Measurements from ENCODE around the gene PRKRA.

Gene PRKRA

GRCh38 chr2:178450774-178451525, at the start of gene PRKRA, which contains the start of gene PJVK:
PRKRA (minus strand) TSS chr2:178451175; CDS start chr2:178451030, 145 bp downstream.
PJVK (plus strand) TSS chr2:178451378; CDS start chr2:178453410, 2,032 bp downstream.
- H3K4me1 ChIP-seq (ENCODE audit: control insufficient read depth, insufficient read depth, low read length) = no peaks in the 10 kb centered on the region
- no peaks in the 10 kb centered on the region for H3K9me3 ChIP-seq (ENCODE audit: control insufficient read depth, insufficient read depth, low read length)
- H3K4me3 ChIP-seq (ENCODE audit: low read depth, low read length) = peak within 1 kb of the TSS; percentile 96
- H3K9ac ChIP-seq (ENCODE audit: low read depth, low read length) = peak within 1 kb of the TSS; percentile 98
- peaks cover 2% of the 10 kb centered on the region for H3K27me3 ChIP-seq (ENCODE audit: control insufficient read depth, insufficient read depth, low read length)
- H3K36me3 ChIP-seq (ENCODE audit: control insufficient read depth, insufficient read depth, low read length) = peaks cover 14% of the 10 kb centered on the region

- no peaks in the 10 kb centered on the region for H3K9me3 ChIP-seq (ENCODE audit: control insufficient read depth, insufficient read depth, low read length)
- H3K9ac ChIP-seq (ENCODE audit: low read depth, low read length) = no peak overlapping the region
- H3K4me3 ChIP-seq (ENCODE audit: low read depth, low read length) = no peak overlapping the region
- peaks cover 3% of the 10 kb centered on the region for H3K4me1 ChIP-seq (ENCODE audit: control insufficient read depth, insufficient read depth, low read length)
- H3K36me3 ChIP-seq (ENCODE audit: control insufficient read depth, insufficient read depth, low read length) = no peaks in the 10 kb centered on the region
- H3K27me3 ChIP-seq (ENCODE audit: control insufficient read depth, insufficient read depth, low read length) = no peaks in the 10 kb centered on the region
These were observed 48.7 kb upstream of the PRKRA start for GRCh38 chr2:178499640-178500039.

- H3K4me1 ChIP-seq (ENCODE audit: control insufficient read depth, insufficient read depth, low read length) = peaks cover 3% of the 10 kb centered on the region
- H3K36me3 ChIP-seq (ENCODE audit: control insufficient read depth, insufficient read depth, low read length) = no peaks in the 10 kb centered on the region
- H3K9me3 ChIP-seq (ENCODE audit: control insufficient read depth, insufficient read depth, low read length) = no peaks in the 10 kb centered on the region
- no peaks in the 10 kb centered on the region for H3K27me3 ChIP-seq (ENCODE audit: control insufficient read depth, insufficient read depth, low read length)
- H3K9ac ChIP-seq (ENCODE audit: low read depth, low read length) = no peak overlapping the region
- no peak overlapping the region for H3K4me3 ChIP-seq (ENCODE audit: low read depth, low read length)
These were observed 47.2 kb upstream of the PRKRA start for GRCh38 chr2:178498137-178498536.

GRCh38 chr2:178496049-178496448, 45.1 kb upstream of the PRKRA start:
- no peaks in the 10 kb centered on the region for H3K27me3 ChIP-seq (ENCODE audit: control insufficient read depth, insufficient read depth, low read length)
- no peak overlapping the region for H3K4me3 ChIP-seq (ENCODE audit: low read depth, low read length)
- H3K9me3 ChIP-seq (ENCODE audit: control insufficient read depth, insufficient read depth, low read length) = no peaks in the 10 kb centered on the region
- H3K9ac ChIP-seq (ENCODE audit: low read depth, low read length) = no peak overlapping the region
- H3K4me1 ChIP-seq (ENCODE audit: control insufficient read depth, insufficient read depth, low read length) = peaks cover 3% of the 10 kb centered on the region
- H3K36me3 ChIP-seq (ENCODE audit: control insufficient read depth, insufficient read depth, low read length) = no peaks in the 10 kb centered on the region

- H3K9me3 ChIP-seq (ENCODE audit: control insufficient read depth, insufficient read depth, low read length) = no peaks in the 10 kb centered on the region
- H3K27me3 ChIP-seq (ENCODE audit: control insufficient read depth, insufficient read depth, low read length) = no peaks in the 10 kb centered on the region
- no peaks in the 10 kb centered on the region for H3K36me3 ChIP-seq (ENCODE audit: control insufficient read depth, insufficient read depth, low read length)
- no peak overlapping the region for H3K4me3 ChIP-seq (ENCODE audit: low read depth, low read length)
- no peaks in the 10 kb centered on the region for H3K4me1 ChIP-seq (ENCODE audit: control insufficient read depth, insufficient read depth, low read length)
- no peak overlapping the region for H3K9ac ChIP-seq (ENCODE audit: low read depth, low read length)
These were observed 40.6 kb upstream of the PRKRA start for GRCh38 chr2:178491612-178492011.

- Histone ChIP-seq H3K9me3 (ENCODE audit: control insufficient read depth, insufficient read depth, low read length) (no peaks in the 10 kb centered on the region), H3K4me3 (ENCODE audit: low read depth, low read length) (no peak overlapping the region), H3K4me1 (ENCODE audit: control insufficient read depth, insufficient read depth, low read length) (peaks cover 4% of the 10 kb centered on the region), H3K36me3 (ENCODE audit: control insufficient read depth, insufficient read depth, low read length) (no peaks in the 10 kb centered on the region), H3K27me3 (ENCODE audit: control insufficient read depth, insufficient read depth, low read length) (peaks cover 3% of the 10 kb centered on the region), H3K9ac (ENCODE audit: low read depth, low read length) (no peak overlapping the region)
These were observed 34.4 kb upstream of the PRKRA start for GRCh38 chr2:178485356-178485755.

- H3K36me3 ChIP-seq (ENCODE audit: control insufficient read depth, insufficient read depth, low read length) = no peaks in the 10 kb centered on the region
- no peak overlapping the region for H3K9ac ChIP-seq (ENCODE audit: low read depth, low read length)
- H3K4me1 ChIP-seq (ENCODE audit: control insufficient read depth, insufficient read depth, low read length) = peaks cover 4% of the 10 kb centered on the region
- peaks cover 3% of the 10 kb centered on the region for H3K27me3 ChIP-seq (ENCODE audit: control insufficient read depth, insufficient read depth, low read length)
- no peaks in the 10 kb centered on the region for H3K9me3 ChIP-seq (ENCODE audit: control insufficient read depth, insufficient read depth, low read length)
- H3K4me3 ChIP-seq (ENCODE audit: low read depth, low read length) = no peak overlapping the region
These were observed 33.5 kb upstream of the PRKRA start for GRCh38 chr2:178484245-178485041.

GRCh38 chr2:178482437-178482836, 31.5 kb upstream of the PRKRA start:
- H3K36me3 ChIP-seq (ENCODE audit: control insufficient read depth, insufficient read depth, low read length) = no peaks in the 10 kb centered on the region
- H3K9ac ChIP-seq (ENCODE audit: low read depth, low read length) = no peak overlapping the region
- H3K4me1 ChIP-seq (ENCODE audit: control insufficient read depth, insufficient read depth, low read length) = peaks cover 6% of the 10 kb centered on the region
- no peaks in the 10 kb centered on the region for H3K9me3 ChIP-seq (ENCODE audit: control insufficient read depth, insufficient read depth, low read length)
- peaks cover 6% of the 10 kb centered on the region for H3K27me3 ChIP-seq (ENCODE audit: control insufficient read depth, insufficient read depth, low read length)
- no peak overlapping the region for H3K4me3 ChIP-seq (ENCODE audit: low read depth, low read length)

GRCh38 chr2:178480227-178481181, 29.5 kb upstream of the PRKRA start, which contains the start of gene PLEKHA3:
PLEKHA3 (plus strand) TSS chr2:178480457; CDS start chr2:178480870, 413 bp downstream.
- peaks cover 6% of the 10 kb centered on the region for H3K4me1 ChIP-seq (ENCODE audit: control insufficient read depth, insufficient read depth, low read length)

GRCh38 chr2:178479758-178480226, 28.8 kb upstream of the PRKRA start:
- Histone ChIP-seq H3K36me3 (ENCODE audit: control insufficient read depth, insufficient read depth, low read length) (no peaks in the 10 kb centered on the region), H3K27me3 (ENCODE audit: control insufficient read depth, insufficient read depth, low read length) (peaks cover 6% of the 10 kb centered on the region), H3K4me3 (ENCODE audit: low read depth, low read length) (peak overlapping the region; percentile 58), H3K9ac (ENCODE audit: low read depth, low read length) (peak overlapping the region; percentile 58), H3K9me3 (ENCODE audit: control insufficient read depth, insufficient read depth, low read length) (no peaks in the 10 kb centered on the region), H3K4me1 (ENCODE audit: control insufficient read depth, insufficient read depth, low read length) (peaks cover 6% of the 10 kb centered on the region)

More at GRCh38 chr2:178480227-178481181, 29.5 kb upstream of the PRKRA start, which contains the start of gene PLEKHA3:
- Histone ChIP-seq H3K36me3 (ENCODE audit: control insufficient read depth, insufficient read depth, low read length) (no peaks in the 10 kb centered on the region), H3K27me3 (ENCODE audit: control insufficient read depth, insufficient read depth, low read length) (peaks cover 6% of the 10 kb centered on the region), H3K9me3 (ENCODE audit: control insufficient read depth, insufficient read depth, low read length) (no peaks in the 10 kb centered on the region), H3K4me3 (ENCODE audit: low read depth, low read length) (peak within 1 kb of the TSS; percentile 58), H3K9ac (ENCODE audit: low read depth, low read length) (peak within 1 kb of the TSS; percentile 58)

GRCh38 chr2:178479275-178479616, 28.3 kb upstream of the PRKRA start:
- no peaks in the 10 kb centered on the region for H3K36me3 ChIP-seq (ENCODE audit: control insufficient read depth, insufficient read depth, low read length)
- no peaks in the 10 kb centered on the region for H3K9me3 ChIP-seq (ENCODE audit: control insufficient read depth, insufficient read depth, low read length)
- H3K27me3 ChIP-seq (ENCODE audit: control insufficient read depth, insufficient read depth, low read length) = peaks cover 6% of the 10 kb centered on the region
- peak overlapping the region; percentile 87 for H3K4me3 ChIP-seq (ENCODE audit: low read depth, low read length)
- H3K4me1 ChIP-seq (ENCODE audit: control insufficient read depth, insufficient read depth, low read length) = peaks cover 6% of the 10 kb centered on the region
- H3K9ac ChIP-seq (ENCODE audit: low read depth, low read length) = no peak overlapping the region

All from iPS-15b (cell line).